CD14-positive monocyte (primary cell): ENCODE results near the gene DUSP8. TPM values are rescaled to one million over a fixed set of nuclear protein-coding genes. Genes with fewer than 3 reads are reported as not detected.
A peak's percentile ranks its signal among the peaks of the same experiment; 100 is the strongest.
"Not testable (repeated sequence)": the region's sequence is repeated elsewhere in the genome, so short reads cannot be mapped to it uniquely, and the experiment has no call there.

Experiments used
- DNase-seq, 3 donors: peaks; one replicate each; pipeline ENCODE4 v3.0.0-alpha.2; 2011 to 2022
- H2AFZ ChIP-seq: 2 replicates; pipeline ENCODE4 v1.6.0; 2012; ENCODE audit warnings: mild to moderate bottlenecking, low read depth, low read length, inconsistent platforms; ENCODE audit not compliant: insufficient read depth, poor library complexity, severe bottlenecking
- H3K27ac ChIP-seq, 2 donors: 1 replicate in 1 of 2; 2 replicates in 1 of 2; pipeline ENCODE4 v1.5.1; 2012 to 2013; ENCODE audit warnings: low read length in 2 of 2, control low read depth in 1 of 2, inconsistent platforms in 1 of 2, low read depth in 1 of 2, mild to moderate bottlenecking in 1 of 2
- H3K27me3 ChIP-seq, 2 donors: one replicate each; pipeline versions ENCODE4 v1.6.0 to v1.6.1; 2011 to 2013; ENCODE audit warnings: low read length in 2 of 2; ENCODE audit not compliant: control insufficient read depth in 2 of 2, insufficient read depth in 2 of 2
- H3K36me3 ChIP-seq, 2 donors: replicated peaks in 1 of 2; 1 replicate in 1 of 2; 2 replicates in 1 of 2; pipeline versions ENCODE4 v1.5.1 to v1.6.1; 2012 to 2013; ENCODE audit warnings: low read length in 2 of 2, control low read depth in 1 of 2, inconsistent platforms in 1 of 2, mild to moderate bottlenecking in 1 of 2; ENCODE audit not compliant: insufficient read depth in 2 of 2, control insufficient read depth in 1 of 2
- H3K4me1 ChIP-seq, 2 donors: 1 replicate in 1 of 2; 2 replicates in 1 of 2; pipeline versions ENCODE4 v1.5.1 to v1.6.1; 2012 to 2013; ENCODE audit warnings: low read length in 2 of 2, control low read depth in 1 of 2, inconsistent platforms in 1 of 2, mild to moderate bottlenecking in 1 of 2, moderate library complexity in 1 of 2; ENCODE audit not compliant: insufficient read depth in 2 of 2, control insufficient read depth in 1 of 2
- H3K4me2 ChIP-seq: replicated peaks from 2 replicates; pipeline ENCODE3; 2012; ENCODE audit warnings: low read length, moderate library complexity, mild to moderate bottlenecking; ENCODE audit not compliant: poor library complexity, severe bottlenecking; ENCODE audit errors: extremely low read depth
- H3K4me3 ChIP-seq, 3 experiments: fragments of 200-600 bp in 1 of 3; sonication (generic) in 1 of 3; replicated peaks in 1 of 3; 1 replicate in 2 of 3; 2 replicates in 1 of 3; pipeline ENCODE4 v1.5.1; 2011 to 2013; ENCODE audit warnings: low read length in 3 of 3, mild to moderate bottlenecking in 3 of 3, control low read depth in 2 of 3, low read depth in 2 of 3, inconsistent platforms in 1 of 3, moderate library complexity in 1 of 3
- H3K79me2 ChIP-seq: 2 replicates; pipeline ENCODE4 v1.6.0; 2012; ENCODE audit warnings: mild to moderate bottlenecking, control low read depth, inconsistent platforms, low read length, moderate library complexity; ENCODE audit not compliant: insufficient read depth
- H3K9ac ChIP-seq: 2 replicates; pipeline ENCODE4 v1.6.0; 2017; ENCODE audit warnings: low read length, mild to moderate bottlenecking; ENCODE audit not compliant: insufficient read depth, poor library complexity, severe bottlenecking
- H3K9me3 ChIP-seq, 2 donors: replicated peaks in 1 of 2; 1 replicate in 1 of 2; 2 replicates in 1 of 2; pipeline versions ENCODE4 v1.5.1 to v1.6.1; 2012 to 2013; ENCODE audit warnings: low read length in 2 of 2, control low read depth in 1 of 2; ENCODE audit not compliant: control insufficient read depth in 1 of 2, insufficient read depth in 1 of 2
- H4K20me1 ChIP-seq: 2 replicates; pipeline ENCODE4 v1.6.0; 2012; ENCODE audit warnings: mild to moderate bottlenecking, low read length, control low read depth, moderate library complexity; ENCODE audit not compliant: insufficient read depth
- H3K27ac Mint-ChIP-seq, 7 donors: one replicate each; pipeline ENCODE4 v1.8.0; 2020; ENCODE audit warnings: mild to moderate bottlenecking in 7 of 7, mixed read lengths in 7 of 7, moderate library complexity in 6 of 7, inconsistent platforms in 2 of 7
- H3K27me3 Mint-ChIP-seq, 3 donors: one replicate each; pipeline ENCODE4 v1.8.0; 2021 to 2022; ENCODE audit warnings: low read depth in 3 of 3, mild to moderate bottlenecking in 3 of 3, mixed read lengths in 3 of 3, moderate library complexity in 3 of 3, inconsistent platforms in 1 of 3
- H3K36me3 Mint-ChIP-seq, 2 donors: one replicate each; pipeline ENCODE4 v1.8.0; 2020; ENCODE audit warnings: mixed read lengths in 2 of 2, inconsistent platforms in 1 of 2, mild to moderate bottlenecking in 1 of 2
- H3K4me1 Mint-ChIP-seq: one replicate; pipeline ENCODE4 v1.8.0; 2020; ENCODE audit warnings: mild to moderate bottlenecking, mixed read lengths
- H3K4me3 Mint-ChIP-seq, 2 donors: one replicate each; pipeline ENCODE4 v1.8.0; 2020; ENCODE audit warnings: mild to moderate bottlenecking in 2 of 2, mixed read lengths in 2 of 2, moderate library complexity in 1 of 2
- H3K9me3 Mint-ChIP-seq, 7 donors: one replicate each; pipeline ENCODE4 v1.8.0; 2020 to 2022; ENCODE audit warnings: mixed read lengths in 7 of 7, mild to moderate bottlenecking in 6 of 7, moderate library complexity in 6 of 7, inconsistent platforms in 2 of 7
- WGBS: methylation state at CpG from one replicate; pipeline ENCODE4 v1.1.5; 2013; ENCODE audit warnings: missing lambda C conversion rate; ENCODE audit not compliant: insufficient coverage; 5-methylcytosine and 5-hydroxymethylcytosine counted together
- intact Hi-C, 2 donors: fragments of 100-400 bp; cut with micrococcal nuclease; formaldehyde crosslinking; loops; one replicate each; pipeline versions ENCODE4 v1.15.0 to v1.15.1; 2023
- polyA plus RNA-seq, 3 donors: library from polyadenylated mRNA; depleted of rRNA in 1 of 3; unstranded in 2 of 3; stranded (reverse) in 1 of 3; fragments of 300-500 nt in 2 of 3; fragments of >200 nt in 1 of 3; fragmentation: Illumina TruSeq in 2 of 3; gene quantifications; 1 replicate in 2 of 3; 2 replicates in 1 of 3; pipeline ENCODE4 v1.2.3, GENCODE V29; 2012 to 2021
- TF ChIP-seq, protein P1 (sequence below): fragments of 200-600 bp; IDR thresholded peaks from one replicate; pipeline ENCODE4 v1.8.0; 2022; ENCODE audit warnings: antibody characterized with exemption, mild to moderate bottlenecking

DUSP8 gene
- polyA plus RNA-seq, 3 donors: 0.61 TPM; not detected in 2

DNA sequence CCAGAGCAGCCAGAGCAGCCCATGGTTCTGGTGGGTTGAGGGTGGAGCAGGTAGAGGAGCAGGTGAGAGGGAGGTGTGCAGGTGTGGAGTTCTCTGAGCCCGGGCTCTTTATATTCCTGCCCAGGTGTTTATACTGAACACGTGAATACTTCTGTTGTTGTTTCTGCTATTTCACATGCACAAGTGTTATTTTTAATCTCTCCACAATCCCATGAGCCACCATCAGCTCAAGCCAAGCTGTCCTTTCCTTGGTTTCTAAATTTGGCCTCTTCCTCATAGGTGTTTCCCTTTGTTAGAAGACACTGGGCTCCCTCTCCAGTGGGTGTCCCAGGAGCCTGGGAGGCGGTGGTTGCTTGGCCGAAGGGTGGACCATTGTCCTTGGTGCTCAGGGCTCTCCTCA lies 36.3 kb upstream of the DUSP8 start, which contains the start of gene KRTAP5-3:
TSS of gene KRTAP5-3 (minus strand) at position 101 of the 400 bp plus-strand sequence. CDS start at position 23, 78 bp downstream.
- no peak within 1 kb of the TSS for H3K4me3 Mint-ChIP-seq
- 92% methylated on average over 2 of the region's 4 CpGs for WGBS
- peak within 1 kb of the TSS in 1 of 7 donors; percentile 43 for H3K27ac Mint-ChIP-seq
- no peaks in the 10 kb centered on the region for H3K36me3 ChIP-seq
- TF ChIP-seq, protein P1, sequence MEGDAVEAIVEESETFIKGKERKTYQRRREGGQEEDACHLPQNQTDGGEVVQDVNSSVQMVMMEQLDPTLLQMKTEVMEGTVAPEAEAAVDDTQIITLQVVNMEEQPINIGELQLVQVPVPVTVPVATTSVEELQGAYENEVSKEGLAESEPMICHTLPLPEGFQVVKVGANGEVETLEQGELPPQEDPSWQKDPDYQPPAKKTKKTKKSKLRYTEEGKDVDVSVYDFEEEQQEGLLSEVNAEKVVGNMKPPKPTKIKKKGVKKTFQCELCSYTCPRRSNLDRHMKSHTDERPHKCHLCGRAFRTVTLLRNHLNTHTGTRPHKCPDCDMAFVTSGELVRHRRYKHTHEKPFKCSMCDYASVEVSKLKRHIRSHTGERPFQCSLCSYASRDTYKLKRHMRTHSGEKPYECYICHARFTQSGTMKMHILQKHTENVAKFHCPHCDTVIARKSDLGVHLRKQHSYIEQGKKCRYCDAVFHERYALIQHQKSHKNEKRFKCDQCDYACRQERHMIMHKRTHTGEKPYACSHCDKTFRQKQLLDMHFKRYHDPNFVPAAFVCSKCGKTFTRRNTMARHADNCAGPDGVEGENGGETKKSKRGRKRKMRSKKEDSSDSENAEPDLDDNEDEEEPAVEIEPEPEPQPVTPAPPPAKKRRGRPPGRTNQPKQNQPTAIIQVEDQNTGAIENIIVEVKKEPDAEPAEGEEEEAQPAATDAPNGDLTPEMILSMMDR: no peak
- no peak within 1 kb of the TSS for H3K27ac ChIP-seq
- no peaks in the 10 kb centered on the region for H3K36me3 Mint-ChIP-seq
- H3K9me3 ChIP-seq: no peaks in the 10 kb centered on the region
- H3K27me3 ChIP-seq: peaks cover 0 to 3% of the 10 kb centered on the region in 2 donors
- H3K9me3 Mint-ChIP-seq: peaks cover 0 to 8% (median 4%) of the 10 kb centered on the region in 7 donors
- no peaks in the 10 kb centered on the region for H4K20me1 ChIP-seq
- H3K9ac ChIP-seq: no peak within 1 kb of the TSS
- H3K4me1 ChIP-seq: no peaks in the 10 kb centered on the region
- H3K4me1 Mint-ChIP-seq: no peaks in the 10 kb centered on the region
- no peak within 1 kb of the TSS for H3K4me3 ChIP-seq
- H3K79me2 ChIP-seq: no peaks in the 10 kb centered on the region
- intact Hi-C loops: no loop called here
- DNase-seq: no peak
- no peak within 1 kb of the TSS for H2AFZ ChIP-seq
- H3K4me2 ChIP-seq: no peak within 1 kb of the TSS
- peaks cover 13 to 26% (median 25%) of the 10 kb centered on the region in 3 donors for H3K27me3 Mint-ChIP-seq

DNA sequence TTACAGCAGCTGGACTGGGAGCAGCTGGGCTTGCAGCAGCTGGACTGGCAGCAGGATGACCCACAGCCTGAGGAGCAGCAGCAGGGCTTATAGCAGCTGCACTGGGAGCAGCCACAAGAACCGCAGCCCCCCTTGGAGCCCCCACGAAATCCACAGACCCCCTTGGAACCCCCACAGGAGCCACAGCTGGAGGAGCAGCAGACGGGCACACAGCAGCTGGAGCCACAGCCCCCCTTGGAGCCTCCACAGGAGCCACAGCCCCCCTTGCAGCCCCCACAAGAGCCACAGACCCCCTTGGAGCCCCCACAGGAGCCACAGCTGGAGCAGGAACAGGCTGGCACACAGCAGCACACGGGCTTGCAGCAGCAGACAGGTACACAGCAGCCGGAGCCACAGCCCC lies 35.8 kb upstream of the DUSP8 start:
- H3K9me3 Mint-ChIP-seq, intact Hi-C loops, H3K4me3 ChIP-seq, H3K36me3 ChIP-seq, H3K4me1 Mint-ChIP-seq, H3K4me1 ChIP-seq, H3K36me3 Mint-ChIP-seq, H2AFZ ChIP-seq, H3K27ac ChIP-seq, H4K20me1 ChIP-seq, H3K4me3 Mint-ChIP-seq, H3K27ac Mint-ChIP-seq, DNase-seq, H3K4me2 ChIP-seq, H3K9me3 ChIP-seq, H3K79me2 ChIP-seq, H3K27me3 ChIP-seq, H3K9ac ChIP-seq: not testable (repeated sequence)
- WGBS: 51% methylated on average over 4 of the region's 5 CpGs
- H3K27me3 Mint-ChIP-seq: peaks cover 13 to 27% (median 26%) of the 10 kb centered on the region in 3 donors

DNA sequence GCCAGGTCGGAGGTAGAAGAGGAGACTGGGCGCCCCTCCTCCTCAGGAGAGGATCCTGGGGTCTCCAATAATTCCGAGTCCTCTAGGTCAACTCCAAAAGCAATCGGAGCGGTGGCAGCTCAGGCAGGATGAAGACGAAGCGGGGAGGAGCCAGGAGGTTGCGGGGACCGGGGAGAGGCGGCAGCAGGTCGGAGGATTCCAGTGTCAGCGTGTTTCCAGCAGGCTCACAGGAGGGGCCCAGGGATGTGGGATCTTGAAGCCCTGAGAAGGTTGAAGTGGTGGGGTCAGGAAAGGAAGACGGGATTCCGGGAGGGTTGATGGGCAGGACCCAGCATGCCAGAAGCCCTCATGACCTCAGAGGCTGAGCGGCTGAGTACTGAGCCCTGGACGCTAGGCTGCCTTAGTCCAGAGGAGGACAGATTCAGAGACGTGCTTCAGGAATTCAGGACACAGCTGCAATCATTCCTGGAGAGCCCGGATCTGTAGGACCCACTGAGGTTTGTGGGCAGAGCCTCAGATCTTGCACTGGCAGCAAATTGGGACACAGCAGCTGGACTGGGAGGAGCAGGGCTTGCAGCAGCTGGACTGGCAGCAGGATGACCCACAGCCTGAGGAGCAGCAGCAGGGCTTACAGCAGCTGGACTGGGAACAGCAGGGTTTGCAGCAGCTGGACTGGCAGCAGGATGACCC lies 35.2 kb upstream of the DUSP8 start:
- H3K9me3 Mint-ChIP-seq, intact Hi-C loops, H3K27me3 ChIP-seq, H4K20me1 ChIP-seq, H3K36me3 Mint-ChIP-seq, H3K4me3 ChIP-seq, H3K4me1 Mint-ChIP-seq, H3K36me3 ChIP-seq, H3K4me2 ChIP-seq, H2AFZ ChIP-seq, H3K9me3 ChIP-seq, H3K27ac ChIP-seq, H3K4me1 ChIP-seq, DNase-seq, H3K9ac ChIP-seq, H3K79me2 ChIP-seq: not testable (repeated sequence)
- Mint-ChIP-seq H3K27me3 (peaks cover 13 to 28% (median 27%) of the 10 kb centered on the region in 3 donors), H3K4me3 (peak overlapping the region in 1 of 2 donors; percentile 28), H3K27ac (peak overlapping the region in 1 of 7 donors; percentile 43)
- WGBS: 62% methylated on average over 18 of the region's 18 CpGs

DNA sequence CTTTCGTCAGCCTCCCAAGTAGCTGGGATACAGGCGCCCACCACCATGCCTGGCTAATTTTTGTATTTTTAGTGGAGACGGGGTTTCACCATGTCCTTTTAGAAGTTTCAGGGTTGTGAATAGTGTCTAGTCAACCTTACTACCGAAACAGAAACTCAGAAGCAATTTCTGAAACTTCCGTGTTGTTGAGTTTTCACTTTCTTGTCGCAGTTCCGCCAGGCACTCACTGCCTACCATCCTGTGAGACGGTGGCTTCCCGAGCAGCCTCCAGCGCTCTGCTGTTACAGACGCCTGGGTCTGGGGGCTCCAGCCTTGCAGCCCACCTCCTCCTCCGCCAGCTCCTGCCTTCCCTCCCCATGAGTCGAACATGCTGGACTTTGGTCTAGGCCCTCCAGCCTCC lies 33.9 kb upstream of the DUSP8 start:
- WGBS: 89% methylated on average over 9 of the region's 13 CpGs
- H3K9ac ChIP-seq, H3K36me3 ChIP-seq, H3K36me3 Mint-ChIP-seq, H3K27ac ChIP-seq, H3K79me2 ChIP-seq, H3K27ac Mint-ChIP-seq, H3K4me1 Mint-ChIP-seq, H2AFZ ChIP-seq, DNase-seq, intact Hi-C loops, H3K9me3 ChIP-seq, H3K4me1 ChIP-seq, H3K9me3 Mint-ChIP-seq, H3K27me3 ChIP-seq, H3K4me3 Mint-ChIP-seq, H3K4me3 ChIP-seq, H3K4me2 ChIP-seq, H4K20me1 ChIP-seq: not testable (repeated sequence)
- peaks cover 18 to 33% (median 29%) of the 10 kb centered on the region in 3 donors for H3K27me3 Mint-ChIP-seq
